Hepatocyte (in vitro differentiated cells): ENCODE measurements around the gene CRELD2.

Experiments
- EZH2 ChIP-seq: fragments of 200-600 bp; sonication (generic); IDR thresholded peaks from 2 replicates; pipeline ENCODE4 v1.6.1; 2016; ENCODE audit warnings: antibody characterized with exemption, mild to moderate bottlenecking, borderline replicate concordance
- TF ChIP-seq, protein P1 (sequence below): fragments of 200-600 bp; sonication (generic); IDR thresholded peaks from 2 replicates; pipeline ENCODE4 v1.5.1; 2016; ENCODE audit warnings: antibody characterized with exemption, mild to moderate bottlenecking; ENCODE audit not compliant: poor library complexity

DNA sequence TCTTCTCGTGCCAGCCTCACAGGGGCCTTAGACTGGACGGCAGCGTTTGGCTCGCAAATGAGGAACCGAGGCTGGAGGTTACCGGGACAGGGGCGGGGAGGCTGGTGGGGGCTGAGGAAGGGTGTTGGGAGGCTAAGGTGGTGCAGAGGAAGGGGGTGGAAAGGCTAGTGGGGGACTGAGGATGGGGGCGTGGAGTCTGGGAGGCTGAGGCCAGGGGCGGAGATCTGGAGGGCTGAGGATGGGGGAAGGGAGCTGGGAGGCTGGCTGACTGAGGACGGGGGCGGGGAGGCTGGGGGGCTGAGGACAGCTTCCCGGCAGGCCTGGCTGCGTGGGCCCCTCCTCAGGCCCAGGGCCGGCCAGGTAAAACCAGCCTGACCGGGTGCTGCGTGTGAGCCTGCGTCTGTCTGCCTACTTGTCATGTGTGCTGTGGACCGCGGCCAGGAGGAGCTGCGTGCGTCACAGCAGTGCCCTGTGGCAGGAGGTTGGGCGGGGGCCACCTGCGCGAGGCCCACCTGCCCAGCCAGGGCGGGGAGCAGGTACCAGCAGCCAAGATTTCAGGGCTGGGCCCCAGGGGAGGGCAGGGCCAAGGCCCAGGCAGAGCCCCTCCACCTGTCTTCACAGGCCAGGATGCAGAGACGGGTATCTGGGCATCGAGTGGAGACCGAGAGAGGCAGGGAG, 32.7 kb downstream of the CRELD2 start:
- TF ChIP-seq, protein P1, sequence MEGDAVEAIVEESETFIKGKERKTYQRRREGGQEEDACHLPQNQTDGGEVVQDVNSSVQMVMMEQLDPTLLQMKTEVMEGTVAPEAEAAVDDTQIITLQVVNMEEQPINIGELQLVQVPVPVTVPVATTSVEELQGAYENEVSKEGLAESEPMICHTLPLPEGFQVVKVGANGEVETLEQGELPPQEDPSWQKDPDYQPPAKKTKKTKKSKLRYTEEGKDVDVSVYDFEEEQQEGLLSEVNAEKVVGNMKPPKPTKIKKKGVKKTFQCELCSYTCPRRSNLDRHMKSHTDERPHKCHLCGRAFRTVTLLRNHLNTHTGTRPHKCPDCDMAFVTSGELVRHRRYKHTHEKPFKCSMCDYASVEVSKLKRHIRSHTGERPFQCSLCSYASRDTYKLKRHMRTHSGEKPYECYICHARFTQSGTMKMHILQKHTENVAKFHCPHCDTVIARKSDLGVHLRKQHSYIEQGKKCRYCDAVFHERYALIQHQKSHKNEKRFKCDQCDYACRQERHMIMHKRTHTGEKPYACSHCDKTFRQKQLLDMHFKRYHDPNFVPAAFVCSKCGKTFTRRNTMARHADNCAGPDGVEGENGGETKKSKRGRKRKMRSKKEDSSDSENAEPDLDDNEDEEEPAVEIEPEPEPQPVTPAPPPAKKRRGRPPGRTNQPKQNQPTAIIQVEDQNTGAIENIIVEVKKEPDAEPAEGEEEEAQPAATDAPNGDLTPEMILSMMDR: no peak
- TF ChIP-seq EZH2: no peak
